OCI-M2 (cell line): ENCODE results near the gene GAA.
A peak's percentile ranks its signal among the peaks of the same experiment; 100 is the strongest.
"Not testable (repeated sequence)": the region's sequence is repeated elsewhere in the genome, so short reads cannot be mapped to it uniquely, and the experiment has no call there.

Source experiments
- DNase-seq: peaks from one replicate; lab custom pipeline; 2025; ENCODE audit not compliant: unreplicated experiment; lab: John Stamatoyannopoulos, UW

The GAA gene

GRCh38 chr17:80141463-80142165, 40.2 kb downstream of the GAA start:
- no peak for DNase-seq

- no peak for DNase-seq
These were observed 41.5 kb downstream of the GAA start for GRCh38 chr17:80142929-80143328.

- no peak for DNase-seq
These were observed 44.0 kb downstream of the GAA start for GRCh38 chr17:80145076-80146075.

GRCh38 chr17:80146121-80147034, 45.0 kb downstream of the GAA start:
- DNase-seq, result no peak

- DNase-seq, result peak; percentile 81
These were observed 45.8 kb downstream of the GAA start, which contains the start of gene EIF4A3 for GRCh38 chr17:80147035-80147822. Gene EIF4A3, minus strand, starts transcription at chr17:80147128. Its CDS starts 167 bp downstream, at chr17:80146961.

- no peak for DNase-seq
These were observed 50.0 kb downstream of the GAA start for GRCh38 chr17:80151333-80151732.

- DNase-seq, result no peak
These were observed 50.8 kb downstream of the GAA start for GRCh38 chr17:80152081-80152702.

- DNase-seq, result no peak
These were observed 51.6 kb downstream of the GAA start for GRCh38 chr17:80153004-80153403.

- DNase-seq, result no peak
These were observed 52.8 kb downstream of the GAA start for GRCh38 chr17:80154166-80154565.

- DNase-seq, result not testable (repeated sequence)
These were observed 54.2 kb downstream of the GAA start for GRCh38 chr17:80155600-80155999.

GRCh38 chr17:80158846-80159245, 57.5 kb downstream of the GAA start:
- DNase-seq, result no peak

- DNase-seq, result no peak
These were observed 59.2 kb downstream of the GAA start for GRCh38 chr17:80160536-80160935.

GRCh38 chr17:80163336-80163735, 62.0 kb downstream of the GAA start:
- no peak for DNase-seq

GRCh38 chr17:80164185-80164584, 62.8 kb downstream of the GAA start:
- no peak for DNase-seq

GRCh38 chr17:80166446-80166845, 65.1 kb downstream of the GAA start:
- no peak for DNase-seq

GRCh38 chr17:80168371-80168770, 67.0 kb downstream of the GAA start:
- DNase-seq, result no peak

- no peak for DNase-seq
These were observed 67.7 kb downstream of the GAA start for GRCh38 chr17:80169107-80169506.
